Keratinocyte (primary cell): ENCODE data around the gene TSPAN11.

Experiments
- CTCF ChIP-seq, 3 experiments: IDR thresholded peaks in 1 of 3; conservative IDR thresholded peaks in 1 of 3; optimal IDR thresholded peaks in 1 of 3; 2 replicates in 2 of 3; 3 replicates in 1 of 3; pipeline versions ENCODE3 to v1.5.1; 2011; ENCODE audit warnings: low read length in 3 of 3, mild to moderate bottlenecking in 3 of 3, moderate library complexity in 2 of 3, control low read depth in 1 of 3, inconsistent platforms in 1 of 3; ENCODE audit not compliant: insufficient read depth in 2 of 3; ENCODE audit errors: extremely low read depth in 1 of 3
- EZH2 ChIP-seq: IDR thresholded peaks from one replicate; pipeline ENCODE4 v1.6.1; 2012; ENCODE audit warnings: inconsistent platforms, mild to moderate bottlenecking, low read length, moderate library complexity

DNA sequence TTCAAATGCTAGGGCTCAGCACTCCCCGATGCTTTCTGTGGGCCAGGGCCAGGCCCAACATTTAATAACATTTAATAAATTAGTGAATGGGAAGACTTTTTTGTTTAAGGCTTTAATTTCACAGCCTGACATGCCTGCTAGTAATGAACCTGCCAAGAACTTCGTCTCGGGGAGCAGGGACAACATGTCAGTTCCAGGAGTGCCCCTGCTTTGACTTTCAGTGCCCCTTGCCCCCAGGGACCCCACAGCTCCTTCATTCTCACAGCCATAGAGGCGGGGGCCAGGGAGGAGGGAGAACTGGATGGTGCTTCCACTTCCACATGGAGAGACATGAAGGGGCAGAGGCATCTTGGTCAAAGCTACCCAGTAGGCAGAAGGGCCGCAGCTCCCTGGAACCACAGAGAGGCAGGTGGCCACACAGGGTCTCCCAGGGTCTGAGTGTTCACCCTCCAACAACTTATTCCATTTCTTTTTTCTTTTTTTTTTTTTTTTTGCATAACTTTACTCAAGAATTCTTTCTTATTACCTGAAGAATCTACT is 81.2 kb downstream of the TSPAN11 start:
- TF ChIP-seq CTCF (optimal IDR thresholded peaks at IDR 0.05 in 1 of 3, IDR thresholded peaks at IDR 0.05 in 1 of 3, conservative IDR thresholded peaks at IDR 0.05 in 1 of 3; ENCODE audit: extremely low read depth in 1 of 3, insufficient read depth in 2 of 3, low read length in 3 of 3) (no peak), EZH2 (no peak)
